ENCODE data around the gene VIL1. TPM values are rescaled to one million over a fixed set of nuclear protein-coding genes. Genes with fewer than 3 reads are reported as not detected.

The VIL1 gene
- total RNA-seq, 1 donor from 2014 or later: not detected

- H3K36me3 ChIP-seq (ENCODE audit: control insufficient read depth, insufficient read depth, low read length): no peaks in the 10 kb centered on the region
- no peak for DNase-seq (ENCODE audit: low read depth)
- no peak overlapping the region for H3K4me3 ChIP-seq (ENCODE audit: low read depth, low read length)
- TF ChIP-seq CTCF (IDR thresholded peaks at IDR 0.05; ENCODE audit: insufficient read depth, low read length, poor library complexity, severe bottlenecking): no peak
- peaks cover 7% of the 10 kb centered on the region for H3K27me3 ChIP-seq (ENCODE audit: control insufficient read depth, insufficient read depth, low read length)
These were observed 10.1 kb downstream of the VIL1 start for GRCh38 chr2:218428846-218429558.

- no peak for DNase-seq (ENCODE audit: low read depth)
These were observed 11.2 kb downstream of the VIL1 start for GRCh38 chr2:218429911-218430692.

GRCh38 chr2:218430721-218431120, 11.8 kb downstream of the VIL1 start:
- peaks cover 7% of the 10 kb centered on the region for H3K27me3 ChIP-seq (ENCODE audit: control insufficient read depth, insufficient read depth, low read length)
- no peak for TF ChIP-seq CTCF (IDR thresholded peaks at IDR 0.05; ENCODE audit: insufficient read depth, low read length, poor library complexity, severe bottlenecking)
- H3K4me3 ChIP-seq (ENCODE audit: low read depth, low read length): no peak overlapping the region
- no peak for DNase-seq (ENCODE audit: low read depth)
- no peaks in the 10 kb centered on the region for H3K36me3 ChIP-seq (ENCODE audit: control insufficient read depth, insufficient read depth, low read length)

More at GRCh38 chr2:218429911-218430692, 11.2 kb downstream of the VIL1 start:
- peaks cover 7% of the 10 kb centered on the region for H3K27me3 ChIP-seq (ENCODE audit: control insufficient read depth, insufficient read depth, low read length)
- H3K36me3 ChIP-seq (ENCODE audit: control insufficient read depth, insufficient read depth, low read length): no peaks in the 10 kb centered on the region
- no peak for TF ChIP-seq CTCF (IDR thresholded peaks at IDR 0.05; ENCODE audit: insufficient read depth, low read length, poor library complexity, severe bottlenecking)
- no peak overlapping the region for H3K4me3 ChIP-seq (ENCODE audit: low read depth, low read length)

- TF ChIP-seq CTCF (IDR thresholded peaks at IDR 0.05; ENCODE audit: insufficient read depth, low read length, poor library complexity, severe bottlenecking): no peak
- no peak for DNase-seq (ENCODE audit: low read depth)
- no peak overlapping the region for H3K4me3 ChIP-seq (ENCODE audit: low read depth, low read length)
- peaks cover 7% of the 10 kb centered on the region for H3K27me3 ChIP-seq (ENCODE audit: control insufficient read depth, insufficient read depth, low read length)
- no peaks in the 10 kb centered on the region for H3K36me3 ChIP-seq (ENCODE audit: control insufficient read depth, insufficient read depth, low read length)
These were observed 13.0 kb downstream of the VIL1 start for GRCh38 chr2:218431878-218432277.

GRCh38 chr2:218432676-218433365, 13.9 kb downstream of the VIL1 start:
- Histone ChIP-seq H3K4me3 (ENCODE audit: low read depth, low read length) (no peak overlapping the region), H3K36me3 (ENCODE audit: control insufficient read depth, insufficient read depth, low read length) (no peaks in the 10 kb centered on the region), H3K27me3 (ENCODE audit: control insufficient read depth, insufficient read depth, low read length) (peaks cover 7% of the 10 kb centered on the region)
- no peak for TF ChIP-seq CTCF (IDR thresholded peaks at IDR 0.05; ENCODE audit: insufficient read depth, low read length, poor library complexity, severe bottlenecking)
- no peak for DNase-seq (ENCODE audit: low read depth)

All from kidney epithelial cell (primary cell).